Nephron (organoid): ENCODE results near the gene PLA2G4B.
A peak's percentile ranks its signal among the peaks of the same experiment; 100 is the strongest.

Experiments used
- H3K27ac Mint-ChIP-seq, 3 experiments: 2 replicates each; pipeline ENCODE4 v1.8.0; 2020; ENCODE audit warnings: mixed read lengths in 3 of 3, mild to moderate bottlenecking in 2 of 3, moderate library complexity in 1 of 3
- H3K27me3 Mint-ChIP-seq: 2 replicates; pipeline ENCODE4 v1.8.0; 2021; ENCODE audit warnings: low read depth, mild to moderate bottlenecking, moderate library complexity, mixed read lengths
- H3K36me3 Mint-ChIP-seq: 2 replicates; pipeline ENCODE4 v1.8.0; 2020; ENCODE audit warnings: low read depth, mixed read lengths
- H3K4me1 Mint-ChIP-seq: 2 replicates; pipeline ENCODE4 v1.8.0; 2020; ENCODE audit warnings: mixed read lengths
- H3K4me3 Mint-ChIP-seq, 3 experiments: 2 replicates each; pipeline ENCODE4 v1.8.0; 2020; ENCODE audit warnings: mild to moderate bottlenecking in 3 of 3, mixed read lengths in 3 of 3, moderate library complexity in 2 of 3
- H3K9me3 Mint-ChIP-seq: 2 replicates; pipeline ENCODE4 v1.8.0; 2020; ENCODE audit warnings: mixed read lengths
- TF ChIP-seq, protein P1 (sequence below), 3 experiments: fragments of 200-600 bp; sonication (generic); IDR thresholded peaks; one replicate each; pipeline ENCODE4 v1.5.0; 2021; ENCODE audit warnings: antibody characterized with exemption in 3 of 3; ENCODE audit not compliant: unreplicated experiment in 3 of 3

Gene PLA2G4B

DNA sequence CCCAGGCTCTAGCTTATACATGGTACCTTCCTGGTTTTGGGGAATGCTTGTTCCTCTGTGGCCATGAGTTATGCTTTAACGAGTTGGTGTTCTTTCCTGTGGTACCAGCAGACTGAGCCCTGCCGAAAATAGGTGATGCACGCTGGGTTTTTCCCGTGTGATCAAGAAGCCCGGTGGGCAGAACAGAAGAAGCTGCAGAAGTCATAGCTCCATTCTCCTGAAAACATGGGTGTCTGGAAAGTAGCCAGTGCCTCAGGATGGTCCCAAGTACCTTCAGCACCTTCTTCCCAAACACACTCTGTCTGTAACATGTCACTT is 39.2 kb upstream of the PLA2G4B start:
- Mint-ChIP-seq H3K36me3 (peaks cover 20% of the 10 kb centered on the region), H3K4me3 (no peak overlapping the region), H3K27ac (no peak overlapping the region), H3K27me3 (no peaks in the 10 kb centered on the region), H3K9me3 (no peaks in the 10 kb centered on the region), H3K4me1 (peaks cover 33% of the 10 kb centered on the region)
- TF ChIP-seq, protein P1, sequence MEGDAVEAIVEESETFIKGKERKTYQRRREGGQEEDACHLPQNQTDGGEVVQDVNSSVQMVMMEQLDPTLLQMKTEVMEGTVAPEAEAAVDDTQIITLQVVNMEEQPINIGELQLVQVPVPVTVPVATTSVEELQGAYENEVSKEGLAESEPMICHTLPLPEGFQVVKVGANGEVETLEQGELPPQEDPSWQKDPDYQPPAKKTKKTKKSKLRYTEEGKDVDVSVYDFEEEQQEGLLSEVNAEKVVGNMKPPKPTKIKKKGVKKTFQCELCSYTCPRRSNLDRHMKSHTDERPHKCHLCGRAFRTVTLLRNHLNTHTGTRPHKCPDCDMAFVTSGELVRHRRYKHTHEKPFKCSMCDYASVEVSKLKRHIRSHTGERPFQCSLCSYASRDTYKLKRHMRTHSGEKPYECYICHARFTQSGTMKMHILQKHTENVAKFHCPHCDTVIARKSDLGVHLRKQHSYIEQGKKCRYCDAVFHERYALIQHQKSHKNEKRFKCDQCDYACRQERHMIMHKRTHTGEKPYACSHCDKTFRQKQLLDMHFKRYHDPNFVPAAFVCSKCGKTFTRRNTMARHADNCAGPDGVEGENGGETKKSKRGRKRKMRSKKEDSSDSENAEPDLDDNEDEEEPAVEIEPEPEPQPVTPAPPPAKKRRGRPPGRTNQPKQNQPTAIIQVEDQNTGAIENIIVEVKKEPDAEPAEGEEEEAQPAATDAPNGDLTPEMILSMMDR (IDR thresholded peaks at IDR 0.05; ENCODE audit: unreplicated experiment in 3 of 3), result no peak

DNA sequence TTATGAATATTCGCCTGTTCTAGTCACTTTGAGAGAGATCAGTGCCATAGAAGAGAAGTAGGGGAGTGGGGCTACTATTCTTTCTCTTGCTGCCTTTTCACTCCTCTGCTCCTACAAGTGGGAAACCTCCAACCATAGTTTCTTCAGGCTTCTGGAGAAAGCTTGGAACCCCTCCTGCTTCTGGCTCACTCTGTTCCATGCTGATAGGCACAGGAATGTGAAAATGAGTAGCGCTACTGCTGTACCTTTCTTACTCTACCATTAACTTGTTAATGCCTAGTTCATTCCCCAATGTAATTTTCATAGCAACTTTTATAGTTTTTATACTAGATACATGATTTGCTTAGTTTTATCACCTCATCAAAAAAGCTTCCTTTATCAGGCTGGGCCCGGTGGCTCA is 37.5 kb upstream of the PLA2G4B start:
- Mint-ChIP-seq H3K9me3 (no peaks in the 10 kb centered on the region), H3K4me3 (no peak overlapping the region), H3K4me1 (peaks cover 29% of the 10 kb centered on the region), H3K27me3 (no peaks in the 10 kb centered on the region), H3K36me3 (peaks cover 20% of the 10 kb centered on the region), H3K27ac (no peak overlapping the region)
- TF ChIP-seq, protein P1 (IDR thresholded peaks at IDR 0.05; ENCODE audit: unreplicated experiment in 3 of 3), result no peak

DNA sequence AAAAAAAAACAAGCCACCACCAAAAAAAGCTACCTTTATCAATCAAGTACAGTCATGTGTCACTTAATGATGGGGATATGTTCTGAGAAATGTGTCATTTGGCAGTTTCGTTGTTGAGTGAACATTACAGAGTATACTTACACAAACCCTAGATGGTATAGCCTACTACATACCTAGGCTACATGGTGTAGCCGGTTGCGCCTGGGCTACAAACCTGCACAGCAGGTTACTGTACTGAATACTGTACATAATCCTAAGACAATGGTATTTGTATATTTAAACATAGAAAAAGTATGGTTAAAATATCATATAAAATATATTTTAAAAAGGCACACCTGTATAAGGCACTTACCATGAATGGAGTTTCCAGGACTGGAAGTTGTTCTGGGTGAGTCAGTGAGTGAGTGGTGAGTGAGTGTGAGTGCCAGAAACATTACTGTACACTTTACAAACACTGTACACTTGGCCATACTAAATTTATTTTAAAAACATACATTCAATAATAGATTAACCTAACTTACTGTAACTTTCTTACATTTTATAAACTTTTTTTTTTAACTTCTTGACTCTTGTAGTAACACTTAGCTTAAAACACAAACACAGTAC is 36.7 kb upstream of the PLA2G4B start:
- Mint-ChIP-seq H3K27me3 (no peaks in the 10 kb centered on the region), H3K9me3 (no peaks in the 10 kb centered on the region), H3K4me3 (no peak overlapping the region), H3K27ac (no peak overlapping the region), H3K4me1 (peaks cover 21% of the 10 kb centered on the region), H3K36me3 (peaks cover 20% of the 10 kb centered on the region)
- TF ChIP-seq, protein P1 (IDR thresholded peaks at IDR 0.05; ENCODE audit: unreplicated experiment in 3 of 3), result no peak

DNA sequence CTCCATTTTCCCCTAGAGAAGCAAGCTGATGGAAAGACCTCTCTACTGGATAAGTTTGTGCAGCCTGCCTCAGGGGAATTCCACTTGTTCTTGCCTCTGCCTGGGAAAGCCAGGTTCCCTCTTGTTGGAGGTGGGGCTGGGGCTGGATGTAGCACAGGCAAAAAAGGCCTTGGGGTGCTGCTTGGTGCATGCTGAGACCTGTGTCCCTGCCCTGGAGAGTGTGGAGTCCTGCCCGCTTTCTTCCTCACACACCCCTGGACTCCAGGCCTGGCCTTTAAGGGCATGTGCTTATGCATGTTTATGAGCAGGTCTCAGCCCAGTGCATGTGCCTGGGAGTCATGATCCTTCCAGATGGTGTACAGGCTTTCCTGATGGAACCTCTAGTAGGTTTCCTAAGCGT is 34.3 kb upstream of the PLA2G4B start:
- H3K27me3 Mint-ChIP-seq, result no peaks in the 10 kb centered on the region
- peaks cover 6% of the 10 kb centered on the region for H3K4me1 Mint-ChIP-seq
- H3K36me3 Mint-ChIP-seq, result peaks cover 20% of the 10 kb centered on the region
- no peaks in the 10 kb centered on the region for H3K9me3 Mint-ChIP-seq
- H3K27ac Mint-ChIP-seq, result peak overlapping the region in 1 of 3 experiments; percentile 7
- H3K4me3 Mint-ChIP-seq, result no peak overlapping the region
- TF ChIP-seq, protein P1 (IDR thresholded peaks at IDR 0.05; ENCODE audit: unreplicated experiment in 3 of 3), result no peak

DNA sequence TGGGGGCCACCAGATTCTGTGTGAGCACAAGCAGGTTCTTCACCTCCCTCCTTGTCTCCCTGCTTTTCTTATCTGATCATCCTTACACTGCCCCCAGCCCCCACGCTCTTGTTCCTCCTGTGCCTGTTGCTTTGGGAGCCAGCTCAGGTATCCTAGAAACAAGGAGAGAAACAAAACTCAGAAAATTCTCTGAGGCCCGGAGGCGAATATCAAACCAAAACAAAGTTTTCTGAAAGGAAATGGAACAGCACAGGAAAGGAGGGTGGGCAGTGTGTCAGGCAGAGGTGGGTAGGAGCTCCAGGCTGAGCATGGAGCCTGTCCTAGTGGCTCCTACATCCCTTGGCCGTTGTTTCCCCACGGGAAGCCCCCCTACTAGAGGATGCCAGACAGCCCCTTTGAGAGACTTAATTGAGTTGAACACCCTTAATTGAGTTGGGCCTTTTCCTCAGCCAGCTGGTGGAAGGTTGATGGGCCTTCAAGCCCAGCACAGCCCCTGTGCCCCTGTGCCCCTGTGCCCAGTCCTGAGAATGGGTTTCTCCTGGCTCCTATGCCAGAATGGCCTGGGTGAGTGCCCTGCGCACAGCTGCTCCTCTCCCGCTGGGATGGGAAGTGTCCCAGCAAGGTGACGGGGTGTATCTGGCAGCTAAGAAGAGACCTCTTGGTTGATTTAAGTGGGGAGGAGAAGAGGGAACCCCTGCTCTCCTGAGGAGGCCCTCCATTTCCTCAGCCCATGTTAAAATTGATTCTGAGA is 33.6 kb upstream of the PLA2G4B start:
- peaks cover 14% of the 10 kb centered on the region for H3K36me3 Mint-ChIP-seq
- H3K27ac Mint-ChIP-seq, result no peak overlapping the region
- no peak overlapping the region for H3K4me3 Mint-ChIP-seq
- H3K27me3 Mint-ChIP-seq, result no peaks in the 10 kb centered on the region
- TF ChIP-seq, protein P1 (IDR thresholded peaks at IDR 0.05; ENCODE audit: unreplicated experiment in 3 of 3), result no peak
- H3K4me1 Mint-ChIP-seq, result peaks cover 6% of the 10 kb centered on the region
- no peaks in the 10 kb centered on the region for H3K9me3 Mint-ChIP-seq

DNA sequence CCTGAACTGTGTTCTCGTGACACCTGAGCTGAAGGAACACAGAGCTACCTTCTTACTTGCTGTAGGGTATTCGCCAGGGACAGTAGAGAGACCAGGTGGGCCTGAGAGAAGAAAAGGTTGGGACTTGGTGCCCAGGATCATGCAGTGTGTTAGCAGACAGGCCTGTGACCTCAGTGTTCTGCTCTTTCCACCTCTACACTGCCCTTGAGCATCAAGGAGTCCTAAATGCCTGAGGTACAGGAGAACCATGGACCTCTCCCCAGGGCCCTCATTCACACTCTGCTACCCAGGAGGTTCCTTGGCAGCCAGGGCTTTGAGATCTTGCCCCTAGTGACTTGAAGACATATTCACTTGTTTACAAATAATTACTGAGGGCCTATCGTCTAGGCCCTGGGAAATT is 32.9 kb upstream of the PLA2G4B start:
- Mint-ChIP-seq H3K36me3 (peaks cover 9% of the 10 kb centered on the region), H3K4me1 (peaks cover 6% of the 10 kb centered on the region), H3K27me3 (no peaks in the 10 kb centered on the region), H3K9me3 (no peaks in the 10 kb centered on the region), H3K4me3 (no peak overlapping the region), H3K27ac (no peak overlapping the region)
- TF ChIP-seq, protein P1 (IDR thresholded peaks at IDR 0.05; ENCODE audit: unreplicated experiment in 3 of 3), result no peak
